HPDE6-E6E7 (cell line): ENCODE results near the gene SLC4A5.
"Not testable (repeated sequence)": the region's sequence is repeated elsewhere in the genome, so short reads cannot be mapped to it uniquely, and the experiment has no call there.

ENCODE experiments used
- DNase-seq: peaks from one replicate; pipeline ENCODE4 v3.0.0; 2011; ENCODE audit warnings: missing footprints; ENCODE audit errors: extremely low spot score

Gene SLC4A5

DNA sequence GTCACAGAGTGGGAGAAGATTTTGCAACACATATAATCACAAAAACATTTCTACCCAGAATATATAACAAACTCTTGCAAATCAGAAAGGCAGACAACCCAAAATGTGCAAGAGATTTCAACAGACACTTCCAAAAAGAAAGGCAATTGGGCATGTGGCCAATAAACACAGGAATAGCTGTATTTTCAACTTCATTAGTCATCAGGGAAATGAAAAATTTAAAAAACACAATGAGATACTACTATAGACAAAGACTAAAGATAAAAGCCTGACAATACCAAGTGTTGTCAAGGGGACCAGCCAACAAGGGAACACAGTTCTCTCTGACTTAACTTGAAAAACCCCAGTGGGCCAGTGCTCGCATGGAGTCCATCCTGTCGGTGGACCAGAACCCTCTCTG lies 104.3 kb downstream of the SLC4A5 start:
- no peak for DNase-seq

DNA sequence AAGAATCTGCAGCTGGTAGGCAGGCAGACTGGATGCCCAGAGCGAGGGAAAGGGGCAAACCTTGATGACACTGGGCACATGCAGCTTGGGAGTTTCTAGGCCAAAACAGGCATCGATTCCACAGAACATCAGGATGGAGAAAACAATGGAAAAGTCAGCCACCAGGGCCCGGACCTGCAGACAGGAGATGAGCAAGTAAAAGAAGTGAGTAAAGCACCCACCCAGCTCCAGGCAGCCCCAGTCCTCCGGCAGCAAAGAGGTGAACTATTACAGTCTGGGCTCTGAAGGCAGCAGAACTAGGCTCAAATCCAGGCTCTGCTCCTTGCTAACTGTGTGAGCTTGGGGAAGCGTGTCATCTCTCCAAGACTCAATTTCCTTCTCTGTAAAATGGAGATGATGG lies 108.2 kb downstream of the SLC4A5 start:
- DNase-seq = no peak

- no peak for DNase-seq
These were observed 109.6 kb downstream of the SLC4A5 start for GRCh38 chr2:74233648-74234047.

DNA sequence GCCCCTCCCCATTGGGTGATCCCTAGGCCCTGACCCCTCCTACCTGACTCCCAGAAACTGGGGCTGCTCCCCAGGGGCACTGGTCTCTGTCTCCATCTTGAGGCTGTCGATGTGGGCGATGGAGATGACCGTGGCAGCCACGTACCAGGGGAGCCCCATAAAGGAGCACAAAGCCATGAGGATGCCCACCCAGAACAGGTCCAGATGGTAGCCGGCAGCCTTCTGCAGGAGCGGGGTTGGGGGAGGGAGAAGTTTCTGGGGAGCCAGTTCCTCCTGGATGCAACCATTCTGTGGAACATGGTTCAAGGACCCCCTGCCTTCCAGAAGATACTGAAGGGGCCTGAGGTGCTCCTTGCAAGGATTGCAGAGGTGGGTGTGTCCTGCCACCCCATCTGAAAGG lies 110.8 kb downstream of the SLC4A5 start:
- DNase-seq = no peak

DNA sequence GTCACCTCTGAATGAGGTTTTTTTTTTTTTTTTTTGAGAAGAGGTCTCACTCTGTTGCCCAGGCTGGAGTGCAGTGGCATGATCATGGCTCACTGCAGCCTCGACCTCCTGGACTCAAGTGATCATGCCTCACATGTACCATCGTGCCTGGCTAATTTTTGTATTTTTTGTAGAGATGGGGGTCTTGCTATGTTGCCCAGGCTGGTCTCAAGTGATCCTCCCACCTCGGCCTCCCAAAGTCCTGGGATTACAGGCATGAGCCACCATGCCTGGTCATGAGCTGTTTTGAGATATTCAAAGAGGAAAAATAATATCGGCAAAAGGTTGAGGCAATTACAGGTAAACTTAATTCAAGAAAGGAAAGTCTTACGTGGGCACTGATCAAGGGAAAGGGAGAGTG lies 113.4 kb downstream of the SLC4A5 start:
- not testable (repeated sequence) for DNase-seq

- no peak for DNase-seq
These were observed 114.4 kb downstream of the SLC4A5 start for GRCh38 chr2:74228772-74229171.

DNA sequence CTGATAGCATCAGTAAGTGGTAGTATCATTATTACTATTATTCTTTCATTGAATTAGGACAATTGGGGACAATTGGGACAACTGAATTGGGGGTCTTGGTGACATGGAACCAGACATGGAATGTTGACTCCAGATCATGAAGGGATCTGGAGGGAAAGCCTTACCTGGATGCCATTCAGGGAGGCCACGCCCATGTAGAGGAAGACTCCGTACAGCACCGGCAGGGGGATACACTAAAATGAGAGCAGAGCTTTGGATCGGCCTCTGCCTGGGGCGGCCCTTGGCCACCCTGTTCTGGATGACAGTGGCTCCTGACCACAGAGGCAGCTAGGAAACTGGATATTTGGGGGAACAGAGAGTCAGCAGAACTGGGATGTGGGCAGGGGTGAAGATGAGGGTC lies 115.6 kb downstream of the SLC4A5 start:
- DNase-seq = no peak

DNA sequence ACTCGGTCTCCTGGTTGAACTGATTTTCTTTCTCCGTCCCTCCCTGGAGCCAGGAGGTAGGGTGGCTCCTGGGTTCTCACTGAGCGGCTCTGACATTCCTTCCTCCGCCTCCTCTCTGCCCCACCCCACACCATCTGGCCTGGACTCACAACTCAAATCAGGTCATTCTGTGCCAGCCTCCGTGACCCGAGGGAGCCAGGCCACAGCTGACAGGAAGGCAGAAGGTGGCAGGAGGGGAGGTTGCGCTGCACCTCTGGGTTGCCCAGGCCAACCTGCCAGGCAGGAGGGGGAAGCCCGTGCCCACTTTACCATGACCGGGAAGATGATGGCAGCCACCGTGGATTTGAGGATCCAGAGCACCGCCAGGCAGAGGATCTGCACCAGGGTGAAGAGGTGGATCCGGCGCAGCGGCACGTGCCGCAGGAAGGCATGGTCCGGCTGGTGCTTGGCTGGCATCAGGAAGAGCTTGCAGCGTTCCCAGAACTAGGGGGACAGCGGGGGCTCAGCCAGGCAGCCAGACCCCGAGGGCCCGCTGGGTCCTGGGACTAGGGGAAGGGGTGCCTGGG lies 116.5 kb downstream of the SLC4A5 start:
- DNase-seq = no peak

DNA sequence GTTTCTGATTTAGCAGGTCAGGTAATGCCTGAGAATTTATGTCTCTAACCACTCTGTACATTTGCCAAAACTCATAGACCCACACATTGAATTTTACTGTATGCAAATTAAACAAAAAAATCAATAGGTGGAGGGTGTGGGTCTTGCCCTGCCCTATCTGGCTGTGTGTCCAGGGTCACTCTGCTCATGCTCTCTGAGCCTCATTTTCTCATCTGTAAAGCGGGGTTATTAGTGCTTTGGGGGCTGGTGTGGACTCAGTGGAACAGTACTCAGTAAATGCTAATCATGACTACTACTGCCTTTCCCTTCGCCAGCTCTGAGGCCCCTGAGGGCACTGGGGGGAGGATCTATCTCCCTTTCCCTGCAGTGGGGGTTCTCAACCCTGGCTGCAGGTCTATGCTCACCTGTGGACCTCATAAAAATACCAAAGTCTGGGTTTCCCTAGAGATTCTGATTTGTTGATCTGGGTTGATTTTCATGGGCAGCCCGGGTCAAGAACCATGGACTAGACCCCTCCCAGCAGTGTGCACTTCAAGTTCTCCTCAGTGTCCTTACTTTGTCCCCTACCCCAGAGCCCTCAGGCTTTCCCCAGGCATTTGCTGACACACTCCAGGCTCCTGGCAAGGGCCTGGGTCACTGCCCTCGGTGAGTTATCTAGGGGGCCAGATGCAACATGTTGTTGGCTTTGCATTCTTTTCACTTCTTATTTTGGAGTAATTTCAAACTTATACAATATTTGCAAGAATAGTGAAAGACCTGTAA lies 117.3 kb downstream of the SLC4A5 start:
- DNase-seq = no peak

DNA sequence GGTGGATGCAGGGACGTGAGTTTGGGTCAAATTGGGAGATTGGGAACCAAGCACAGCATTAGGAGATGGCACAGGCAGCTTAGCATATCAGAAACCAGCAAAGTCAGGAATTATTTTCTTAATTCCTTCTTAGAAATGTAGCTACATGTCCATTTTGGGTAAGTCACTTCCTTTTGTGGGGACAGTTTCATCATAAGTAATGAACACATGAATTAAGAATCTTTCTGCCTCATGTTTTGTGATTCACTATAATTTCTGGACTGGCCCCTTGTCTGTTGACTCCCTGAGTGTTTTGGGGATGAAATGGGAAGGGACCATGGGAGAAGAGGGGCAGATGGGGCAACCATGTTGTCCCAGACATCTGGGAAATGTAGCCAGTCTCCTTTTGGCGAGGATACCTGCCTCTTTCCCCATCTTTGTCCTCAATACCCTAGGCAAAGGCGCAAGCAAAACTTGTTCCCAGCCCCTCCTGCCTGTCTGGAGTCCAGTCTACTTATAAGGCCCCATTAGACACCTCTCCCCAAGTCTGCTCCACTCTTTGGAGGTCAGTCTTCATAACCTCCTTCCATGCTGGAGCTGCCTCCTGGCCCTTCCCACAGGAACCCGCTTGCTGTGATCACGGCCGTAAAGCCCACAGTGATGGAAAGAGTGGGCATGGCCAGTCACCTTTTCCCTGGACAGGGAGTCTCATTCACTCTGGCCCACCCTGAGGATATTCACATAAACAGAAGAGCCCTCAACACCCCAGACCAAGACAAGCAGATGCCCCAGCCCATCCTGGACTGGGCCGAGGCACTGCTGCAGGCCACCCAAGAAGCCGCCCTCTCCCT lies 119.1 kb downstream of the SLC4A5 start:
- DNase-seq = no peak

DNA sequence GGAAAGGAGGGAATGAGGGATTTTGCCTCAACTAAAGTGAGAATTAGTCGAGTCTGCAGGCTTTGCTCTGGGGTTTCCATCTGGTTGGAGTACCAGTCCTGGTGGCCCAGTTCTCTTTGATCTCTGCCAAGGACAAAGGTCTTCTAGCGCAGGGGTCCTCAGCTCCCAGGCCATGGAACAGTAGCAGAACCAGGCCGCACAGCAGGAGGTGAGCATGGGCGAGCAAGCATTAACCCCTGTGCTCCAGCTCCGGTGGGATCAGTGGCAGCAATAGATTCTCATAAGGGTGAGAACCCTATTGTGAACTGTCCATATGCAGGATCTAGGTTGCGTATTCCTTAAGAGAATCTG lies 120.9 kb downstream of the SLC4A5 start:
- DNase-seq = no peak

- DNase-seq = no peak
These were observed 121.5 kb downstream of the SLC4A5 start for GRCh38 chr2:74221604-74222299.

DNA sequence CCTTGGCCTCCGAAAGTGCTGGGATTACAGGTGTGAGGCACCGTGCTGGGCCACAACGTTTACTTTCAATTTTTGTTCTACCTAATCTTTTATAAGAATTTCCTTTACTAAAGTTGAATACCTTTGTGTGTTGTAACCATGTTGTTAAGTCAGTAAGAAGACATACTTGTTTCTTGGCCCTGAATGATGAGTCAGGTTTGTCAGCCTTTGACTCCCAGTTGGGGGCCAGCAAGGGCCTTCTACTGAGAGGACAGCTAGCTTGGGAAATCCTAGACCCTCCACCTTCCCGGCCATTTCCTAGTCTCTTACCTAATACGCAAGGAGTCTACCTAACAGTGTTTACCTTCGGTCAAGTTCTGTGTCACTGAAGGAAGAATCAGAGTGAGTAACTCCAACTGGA lies 122.1 kb downstream of the SLC4A5 start:
- DNase-seq = no peak

DNA sequence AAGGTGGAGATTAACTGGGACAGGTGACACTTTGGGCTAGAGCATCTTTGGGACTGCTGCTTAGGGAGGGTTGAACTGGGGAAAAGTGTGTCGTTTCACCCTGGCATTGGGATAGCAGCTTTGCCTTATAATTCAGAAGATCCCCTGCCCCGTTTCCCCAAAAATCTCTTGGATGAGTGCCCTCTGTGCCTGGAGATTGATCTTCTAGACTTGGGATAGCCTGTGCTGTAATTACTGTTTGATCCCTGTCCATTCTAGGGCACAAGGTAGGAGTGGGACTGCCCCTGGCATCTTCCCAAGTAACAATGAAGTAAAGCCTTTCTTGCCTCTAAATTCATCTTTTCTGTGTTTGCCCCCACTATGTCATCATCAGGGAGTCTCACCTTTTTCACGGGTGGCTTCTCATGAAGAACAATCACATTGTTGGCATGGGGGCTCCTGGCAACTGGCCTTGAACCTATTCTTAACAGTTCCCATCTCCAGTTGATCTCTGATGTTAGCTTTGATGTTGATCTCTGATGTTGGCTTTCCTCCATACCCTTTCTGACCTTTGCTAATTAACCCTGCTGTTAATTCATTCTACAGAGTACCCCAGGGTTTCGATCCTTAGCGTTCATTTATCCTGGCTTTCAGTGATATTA lies 123.2 kb downstream of the SLC4A5 start:
- no peak for DNase-seq

DNA sequence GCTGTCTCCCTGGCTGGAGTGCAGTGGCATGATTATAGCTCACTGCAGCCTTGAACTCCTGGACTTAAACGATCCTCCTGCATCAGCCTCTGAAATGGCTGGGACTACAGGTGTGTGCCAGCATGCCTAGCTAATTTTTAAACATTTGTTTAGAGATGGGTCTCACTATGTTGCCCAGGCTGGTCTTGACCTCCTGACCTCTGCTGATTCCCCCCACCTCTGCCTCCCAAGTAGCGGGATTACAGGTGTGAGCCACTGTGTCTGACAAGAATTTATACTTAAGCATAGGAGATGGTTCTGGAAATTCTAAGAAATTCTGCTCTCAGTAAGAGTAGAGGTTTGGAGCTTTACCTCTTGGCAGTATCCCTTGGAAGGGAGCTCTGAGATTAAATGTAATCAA lies 126.6 kb downstream of the SLC4A5 start:
- DNase-seq = no peak

GRCh38 chr2:74215771-74216170 lies 127.4 kb downstream of the SLC4A5 start:
- not testable (repeated sequence) for DNase-seq

- DNase-seq = no peak
These were observed 130.4 kb downstream of the SLC4A5 start for GRCh38 chr2:74212702-74213410.

GRCh38 chr2:74206180-74206688 lies 137.0 kb downstream of the SLC4A5 start:
- DNase-seq = no peak

- DNase-seq = no peak
These were observed 137.6 kb downstream of the SLC4A5 start for GRCh38 chr2:74205596-74205995.

DNA sequence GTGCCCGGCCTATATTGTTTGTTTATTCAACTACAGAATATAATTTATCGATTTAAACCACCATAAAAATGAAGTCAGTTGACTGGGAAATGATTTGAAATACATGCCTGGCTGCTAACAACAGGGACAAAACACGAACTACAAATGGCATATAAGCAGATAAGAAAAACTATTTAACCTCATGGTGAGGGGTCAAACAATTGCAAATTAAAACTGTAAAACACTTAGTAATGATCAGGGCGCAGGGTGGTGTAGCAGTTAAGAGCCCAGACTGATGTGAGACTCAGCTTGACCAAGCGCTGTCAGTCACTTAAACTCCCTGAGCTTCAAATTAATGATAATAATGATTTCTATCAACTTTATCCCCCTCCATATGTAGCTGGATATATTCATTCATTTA lies 138.1 kb downstream of the SLC4A5 start:
- DNase-seq = no peak

GRCh38 chr2:74204436-74204835 lies 138.8 kb downstream of the SLC4A5 start:
- DNase-seq = no peak
